HEK293T (cell line): ENCODE measurements around the gene TCAP.

Experiments used
- CTCF ChIA-PET: fragments of 350-600 bp; formaldehyde crosslinking; extraction: SDS; loops from one replicate; lab custom pipeline; 2021; ENCODE audit warnings: antibody characterized with exemption, inconsistent platforms; lab: Yijun Ruan, JAX
- POLR2A ChIA-PET: fragments of 350-600 bp; formaldehyde crosslinking; extraction: SDS; loops from one replicate; lab custom pipeline; 2020; ENCODE audit warnings: antibody characterized with exemption, inconsistent platforms; lab: Yijun Ruan, JAX
- DNase-seq: peaks from one replicate; pipeline ENCODE4 v3.0.0; 2012; ENCODE audit warnings: mixed read lengths; ENCODE audit errors: extremely low spot score
- ARNT ChIP-seq: fragments of 450-650 bp; IDR thresholded peaks from 2 replicates; pipeline ENCODE4 v1.6.1; 2017; ENCODE audit warnings: mild to moderate bottlenecking
- BHLHE40 ChIP-seq: fragments of 450-650 bp; IDR thresholded peaks from 2 replicates; pipeline ENCODE4 v1.6.1; 2016; ENCODE audit warnings: mild to moderate bottlenecking, moderate library complexity, borderline replicate concordance
- CTBP1 ChIP-seq: fragments of 450-650 bp; IDR thresholded peaks from 2 replicates; pipeline ENCODE4 v1.6.1; 2016; ENCODE audit warnings: borderline replicate concordance
- ELF4 ChIP-seq: fragments of 450-650 bp; IDR thresholded peaks from 2 replicates; pipeline ENCODE4 v1.6.1; 2017; ENCODE audit warnings: antibody characterized with exemption
- FOXA1 ChIP-seq: fragments of 450-650 bp; IDR thresholded peaks from 2 replicates; pipeline ENCODE4 v1.6.1; 2016; ENCODE audit warnings: mild to moderate bottlenecking
- FOXK2 ChIP-seq: fragments of 450-650 bp; IDR thresholded peaks from 2 replicates; pipeline ENCODE4 v1.6.1; 2016; ENCODE audit warnings: mild to moderate bottlenecking
- FOXM1 ChIP-seq: fragments of 450-650 bp; IDR thresholded peaks from 2 replicates; pipeline ENCODE4 v1.6.1; 2017; ENCODE audit warnings: mild to moderate bottlenecking, borderline replicate concordance
- HDGF ChIP-seq: fragments of 450-650 bp; IDR thresholded peaks from 2 replicates; pipeline ENCODE4 v1.6.1; 2017; ENCODE audit warnings: antibody characterized with exemption, borderline replicate concordance
- L3MBTL2 ChIP-seq: fragments of 450-650 bp; conservative IDR thresholded peaks from 2 replicates; pipeline ENCODE4 v1.6.1; 2016; ENCODE audit warnings: mild to moderate bottlenecking
- LEF1 ChIP-seq: fragments of 450-650 bp; IDR thresholded peaks from 2 replicates; pipeline ENCODE4 v1.6.1; 2017; ENCODE audit warnings: mild to moderate bottlenecking, borderline replicate concordance
- NFRKB ChIP-seq: fragments of 450-650 bp; IDR thresholded peaks from 2 replicates; pipeline ENCODE4 v1.6.1; 2016; ENCODE audit warnings: mild to moderate bottlenecking, moderate library complexity
- SP1 ChIP-seq: fragments of 450-650 bp; IDR thresholded peaks from 2 replicates; pipeline ENCODE4 v1.6.1; 2017
- SUZ12 ChIP-seq: fragments of 450-650 bp; IDR thresholded peaks from 2 replicates; pipeline ENCODE4 v1.6.1; 2016; ENCODE audit warnings: mild to moderate bottlenecking
- TARDBP ChIP-seq: fragments of 450-650 bp; IDR thresholded peaks from 2 replicates; pipeline ENCODE4 v1.6.1; 2016
- ZNF384 ChIP-seq: fragments of 450-650 bp; IDR thresholded peaks from 2 replicates; pipeline ENCODE4 v1.6.1; 2016
- TF ChIP-seq, protein P1 (sequence below): fragments of 450-650 bp; IDR thresholded peaks from 2 replicates; pipeline ENCODE4 v1.6.1; 2016

TCAP gene

GRCh38 chr17:39704821-39705551 is 39.8 kb downstream of the TCAP start:
- TF ChIP-seq, protein P1, sequence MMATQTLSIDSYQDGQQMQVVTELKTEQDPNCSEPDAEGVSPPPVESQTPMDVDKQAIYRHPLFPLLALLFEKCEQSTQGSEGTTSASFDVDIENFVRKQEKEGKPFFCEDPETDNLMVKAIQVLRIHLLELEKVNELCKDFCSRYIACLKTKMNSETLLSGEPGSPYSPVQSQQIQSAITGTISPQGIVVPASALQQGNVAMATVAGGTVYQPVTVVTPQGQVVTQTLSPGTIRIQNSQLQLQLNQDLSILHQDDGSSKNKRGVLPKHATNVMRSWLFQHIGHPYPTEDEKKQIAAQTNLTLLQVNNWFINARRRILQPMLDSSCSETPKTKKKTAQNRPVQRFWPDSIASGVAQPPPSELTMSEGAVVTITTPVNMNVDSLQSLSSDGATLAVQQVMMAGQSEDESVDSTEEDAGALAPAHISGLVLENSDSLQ, result no peak
- TF ChIP-seq NFRKB (no peak), SP1 (no peak), FOXA1 (no peak), ELF4 (no peak), TARDBP (no peak), LEF1 (no peak), ARNT (no peak), BHLHE40 (no peak), HDGF (no peak), FOXK2 (no peak)
- no peak for DNase-seq
- ChIA-PET CTCF (interaction anchor here (0.5 kb wide), 1 partner anchor 146 kb away, joined by 3 read pairs; no protein-coding TSS in a partner anchor), POLR2A (interaction anchor here (1.2 to 1.5 kb wide), 2 partner anchors 17 to 24 kb away, joined by 4 to 5 read pairs; partner anchors contain the start of gene PGAP3)

GRCh38 chr17:39705786-39706348 is 40.7 kb downstream of the TCAP start:
- no peak for TF ChIP-seq LEF1
- TF ChIP-seq SUZ12, result no peak
- no peak for TF ChIP-seq TARDBP
- no peak for TF ChIP-seq CTBP1
- TF ChIP-seq SP1, result no peak
- TF ChIP-seq HDGF, result no peak
- no peak for TF ChIP-seq ZNF384
- CTCF ChIA-PET, result interaction anchor here (0.5 to 1.4 kb wide), 2 partner anchors 84 to 146 kb away, joined by 3 to 4 read pairs; no protein-coding TSS in a partner anchor
- POLR2A ChIA-PET, result interaction anchor here (1.2 to 1.5 kb wide), 2 partner anchors 18 to 24 kb away, joined by 4 to 5 read pairs; partner anchors contain the start of gene PGAP3
- no peak for DNase-seq

GRCh38 chr17:39706383-39706782 is 41.2 kb downstream of the TCAP start:
- TF ChIP-seq NFRKB (no peak), FOXM1 (no peak), FOXK2 (no peak), SUZ12 (no peak), LEF1 (no peak), SP1 (no peak), BHLHE40 (no peak), HDGF (no peak), TARDBP (no peak), FOXA1 (no peak), ARNT (no peak), L3MBTL2 (no peak), ZNF384 (no peak), CTBP1 (no peak), ELF4 (no peak)
- TF ChIP-seq, protein P1, result no peak
- DNase-seq, result no peak
- CTCF ChIA-PET, result interaction anchor here (1.4 kb wide), 1 partner anchor 85 kb away, joined by 4 read pairs; no protein-coding TSS in a partner anchor
- POLR2A ChIA-PET, result no interaction called here

GRCh38 chr17:39706921-39707337 is 41.8 kb downstream of the TCAP start:
- ChIA-PET POLR2A (no interaction called here), CTCF (interaction anchor here (1.4 kb wide), 1 partner anchor 85 kb away, joined by 4 read pairs; no protein-coding TSS in a partner anchor)
- DNase-seq, result no peak
- TF ChIP-seq FOXK2 (no peak), ARNT (no peak), SP1 (no peak), SUZ12 (no peak), BHLHE40 (no peak), FOXA1 (no peak), TARDBP (no peak), ELF4 (no peak), FOXM1 (no peak), LEF1 (no peak), CTBP1 (no peak), HDGF (no peak), NFRKB (no peak), ZNF384 (no peak), L3MBTL2 (no peak)
- TF ChIP-seq, protein P1, result no peak

GRCh38 chr17:39709319-39709997 is 44.3 kb downstream of the TCAP start:
- ChIA-PET POLR2A (interaction anchor here (1.1 to 3.6 kb wide), 2 partner anchors 9 to 21 kb away, joined by 4 to 15 read pairs; partner anchors contain the start of genes ERBB2 and PGAP3), CTCF (no interaction called here)
- DNase-seq, result no peak
- TF ChIP-seq NFRKB, result no peak
- no peak for TF ChIP-seq SP1
- no peak for TF ChIP-seq SUZ12
- TF ChIP-seq L3MBTL2, result no peak
